ENCODE measurements around the gene SPSB4.
A peak's percentile ranks its signal among the peaks of the same experiment; 100 is the strongest.

Gene SPSB4

DNA sequence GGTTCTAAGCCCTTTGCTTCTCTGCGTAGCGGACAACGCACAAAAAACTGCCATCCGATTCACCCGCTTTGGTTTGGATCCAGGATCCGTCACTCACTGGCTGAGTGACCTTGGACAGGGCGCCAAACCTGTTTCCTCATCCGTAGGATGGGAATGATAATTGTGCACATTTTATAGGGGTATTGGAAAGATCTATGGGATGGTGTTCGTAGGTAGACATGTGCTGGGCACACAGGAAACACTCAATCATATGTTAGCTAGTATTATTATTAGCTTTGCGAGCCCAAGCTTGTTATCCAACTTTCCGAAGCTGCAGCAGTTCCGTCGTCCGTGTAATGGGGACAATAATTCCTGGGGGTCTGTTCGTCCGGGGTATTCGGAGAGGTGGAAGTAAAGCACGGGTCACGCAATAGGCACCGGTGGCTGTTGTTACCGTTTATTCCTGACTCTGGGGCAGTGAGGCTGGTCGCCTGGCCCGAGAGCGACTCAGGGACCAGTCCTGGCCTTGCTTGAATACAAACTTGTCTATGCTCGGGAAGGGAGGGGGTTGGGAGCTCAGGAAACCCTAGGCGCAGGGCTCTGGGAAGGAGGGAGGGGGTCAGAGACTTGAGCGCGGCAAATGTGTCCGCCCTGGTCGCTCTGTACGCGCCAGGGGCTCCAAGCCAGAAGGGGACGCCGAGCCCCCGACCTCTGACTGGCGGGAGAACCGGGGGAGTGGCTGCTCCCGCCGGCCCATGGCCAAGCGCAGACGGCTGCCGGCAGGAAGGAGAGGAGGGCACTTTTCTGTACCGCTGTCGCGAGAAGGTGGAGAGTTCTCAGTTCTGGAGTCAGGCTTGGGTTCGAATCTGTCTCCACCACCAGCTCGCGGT lies 1.3 kb downstream of the SPSB4 start:
- no peak for FAIRE-seq
- peak; percentile 54 for DNase-seq (ENCODE audit: low spot score)

DNA sequence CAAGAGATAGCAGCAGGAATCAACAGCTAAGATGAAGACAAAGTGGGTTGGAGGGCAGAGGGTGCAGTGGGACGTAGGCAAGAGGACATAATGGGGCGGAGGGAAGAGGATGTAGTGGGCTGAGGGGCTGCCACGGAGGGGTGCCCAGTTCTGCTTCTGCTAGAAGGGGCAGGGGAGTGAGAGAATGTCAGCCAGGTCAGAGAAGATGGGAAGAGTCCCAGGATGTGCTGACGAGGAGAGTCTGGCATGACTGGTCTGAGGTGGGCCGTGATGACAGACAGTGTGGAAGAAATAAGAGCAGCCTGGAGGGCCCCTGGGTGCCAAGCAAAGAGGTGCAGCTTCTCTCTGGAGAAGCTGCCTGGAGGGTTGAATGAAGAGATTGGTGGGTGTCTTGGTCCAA lies 4.0 kb downstream of the SPSB4 start:
- FAIRE-seq (no peak), DNase-seq (ENCODE audit: low spot score) (no peak)

DNA sequence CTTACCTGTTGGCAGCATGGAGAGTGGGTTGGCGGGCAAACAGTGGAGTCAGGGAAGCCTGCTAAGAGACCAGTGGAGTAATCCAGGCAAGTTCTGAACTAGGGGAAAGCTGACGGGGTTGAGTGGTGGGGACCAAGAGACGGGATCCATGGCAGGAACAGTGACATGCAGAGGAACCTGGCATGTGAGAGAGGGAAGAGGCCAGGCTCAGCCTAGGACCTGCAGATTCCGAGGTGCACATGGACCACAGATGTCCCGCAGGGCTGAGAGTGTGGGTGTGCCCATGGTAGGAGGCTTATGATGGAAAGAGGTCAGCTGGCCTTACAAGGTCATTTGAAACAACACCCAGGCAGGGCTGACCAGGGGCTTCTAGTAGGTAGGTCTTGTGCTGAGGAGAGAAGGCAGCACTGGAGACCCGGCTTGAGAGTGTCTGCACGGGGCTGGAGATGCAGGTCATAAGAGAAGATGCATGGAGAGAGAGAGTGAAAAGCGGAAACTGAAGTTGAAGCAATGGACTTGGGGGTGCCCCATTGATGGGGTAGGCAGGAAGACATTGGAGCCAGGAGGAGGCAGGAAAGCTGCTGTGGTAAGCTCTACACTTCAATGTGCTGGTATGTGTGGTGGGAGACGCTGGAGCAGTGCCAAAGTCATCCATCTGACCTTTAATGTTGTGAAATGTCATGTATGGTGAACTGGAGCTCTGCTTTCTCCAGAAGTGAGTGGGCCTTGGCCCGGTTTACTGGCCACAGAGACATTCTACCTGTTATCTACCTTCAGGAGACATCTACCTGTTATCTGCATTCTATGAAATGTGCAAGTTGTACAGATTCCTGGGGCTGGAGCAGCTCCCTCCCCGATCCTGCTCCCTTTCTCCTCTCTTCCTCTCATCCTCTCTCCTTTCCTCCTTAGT lies 4.6 kb downstream of the SPSB4 start:
- no peak for FAIRE-seq

GRCh38 chr3:141056751-141057171 lies 5.6 kb downstream of the SPSB4 start:
- FAIRE-seq = no peak

More for the DNA sequence above, 4.6 kb downstream of the SPSB4 start:
- DNase-seq (ENCODE audit: low spot score) = no peak

GRCh38 chr3:141057436-141057835 lies 6.3 kb downstream of the SPSB4 start:
- DNase-seq (ENCODE audit: low spot score) (no peak), FAIRE-seq (no peak)

More at GRCh38 chr3:141056751-141057171, 5.6 kb downstream of the SPSB4 start:
- no peak for DNase-seq (ENCODE audit: low spot score)

DNA sequence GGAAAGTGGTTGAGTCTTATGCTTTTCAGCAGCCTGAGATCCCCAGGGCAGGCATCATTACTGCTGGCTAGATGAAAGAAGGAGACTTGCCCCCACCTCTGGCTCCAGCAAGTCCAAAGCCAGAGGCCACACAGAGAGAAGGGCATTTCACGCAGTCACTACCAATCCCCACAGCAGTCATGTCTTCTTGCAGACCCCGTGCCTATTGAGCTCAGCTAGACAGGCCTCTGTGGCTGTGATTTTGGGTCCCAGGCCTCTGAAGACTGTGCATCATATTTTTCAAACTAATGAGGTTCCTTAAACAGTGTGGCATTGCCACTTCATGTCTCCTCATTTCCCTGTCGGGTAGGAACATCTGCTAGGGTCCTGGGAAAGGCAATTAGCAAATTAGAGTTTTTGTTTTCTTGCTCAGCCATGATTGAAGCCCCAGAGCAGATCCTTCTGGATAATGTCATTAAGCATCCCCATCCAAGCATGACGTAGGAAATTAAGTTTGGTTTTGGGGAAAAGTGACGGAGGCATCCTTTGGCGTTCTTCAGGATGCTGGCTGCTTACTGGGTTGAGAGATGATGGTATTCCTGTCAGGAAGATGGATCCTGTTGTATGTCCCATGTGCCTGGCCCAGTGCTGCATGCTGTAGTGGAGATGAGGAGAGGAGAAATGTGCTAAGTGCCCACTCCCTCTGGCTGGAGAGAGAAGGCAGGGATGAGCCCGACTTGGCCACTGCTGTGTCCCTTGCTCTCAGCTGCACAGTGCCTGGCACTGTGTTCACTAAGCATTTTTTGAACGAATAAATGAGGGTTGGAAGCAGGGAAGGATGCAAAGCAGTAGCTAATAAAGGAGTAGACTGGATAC lies 7.0 kb downstream of the SPSB4 start:
- no peak for FAIRE-seq
- no peak for DNase-seq (ENCODE audit: low spot score)

DNA sequence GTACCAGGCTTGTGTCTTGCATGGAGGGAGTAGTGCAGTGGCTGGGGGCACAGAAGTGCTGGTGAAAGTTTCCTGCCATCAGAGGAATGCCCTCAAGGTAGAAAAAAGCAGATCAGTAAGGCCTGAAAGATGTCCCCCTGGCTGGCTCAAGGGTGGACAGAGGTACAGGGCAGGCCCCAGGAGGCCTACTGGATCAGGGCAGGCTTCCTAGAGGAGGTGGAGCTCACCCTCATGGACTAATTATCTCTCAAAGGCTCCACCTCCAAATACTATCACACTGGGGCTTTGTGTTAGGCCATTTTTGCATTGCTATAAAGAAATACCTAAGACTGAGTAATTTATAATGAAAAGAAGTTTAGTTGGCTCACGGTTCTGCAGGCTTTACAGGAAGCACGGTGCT lies 7.8 kb downstream of the SPSB4 start:
- no peak for DNase-seq (ENCODE audit: low spot score)
- FAIRE-seq = no peak

DNA sequence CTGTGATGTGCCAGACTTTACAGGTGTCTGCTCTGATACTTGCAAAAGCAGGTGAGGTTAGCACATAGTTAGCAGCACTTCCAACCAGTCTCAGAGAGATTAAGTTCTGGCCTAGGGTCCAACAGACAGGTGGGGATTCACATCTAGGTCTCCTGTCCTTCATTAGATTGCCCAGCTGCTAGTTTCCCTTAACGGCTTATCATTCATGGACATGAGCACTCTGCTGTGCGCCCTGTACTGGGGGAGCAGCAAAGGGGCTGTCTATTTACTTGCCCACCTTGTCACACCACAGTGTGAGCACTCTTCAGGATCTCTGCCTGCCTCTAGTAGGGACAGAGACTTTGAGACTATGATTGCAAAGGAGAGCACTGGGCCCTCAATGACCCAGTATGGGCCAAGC lies 8.7 kb downstream of the SPSB4 start:
- FAIRE-seq = no peak
- DNase-seq (ENCODE audit: low spot score) = no peak

GRCh38 chr3:141060327-141060726 lies 9.2 kb downstream of the SPSB4 start:
- no peak for DNase-seq (ENCODE audit: low spot score)
- no peak for FAIRE-seq

GRCh38 chr3:141063831-141064230 lies 12.7 kb downstream of the SPSB4 start:
- FAIRE-seq (no peak), DNase-seq (ENCODE audit: low spot score) (no peak)

GRCh38 chr3:141064255-141064926 lies 13.2 kb downstream of the SPSB4 start:
- FAIRE-seq = no peak
- DNase-seq (ENCODE audit: low spot score) = no peak

DNA sequence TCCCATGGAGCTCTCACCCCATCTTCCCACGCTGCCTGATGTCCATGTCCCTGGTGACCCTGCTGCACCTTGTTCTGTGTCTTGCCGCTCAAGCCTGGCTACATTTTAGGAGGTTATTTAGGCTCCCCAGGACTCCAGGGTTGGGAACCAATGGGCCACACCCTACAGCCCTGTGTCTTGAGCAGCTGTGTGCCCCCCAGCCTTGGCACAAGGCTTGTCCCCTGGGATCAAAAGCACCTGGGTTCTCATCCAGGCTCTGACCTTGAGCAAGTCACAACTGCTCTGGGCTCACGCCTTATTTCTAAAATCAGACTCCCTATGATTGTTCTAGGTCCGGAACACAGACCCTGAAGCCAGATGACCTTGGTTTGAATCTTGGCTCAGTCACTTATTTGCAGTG lies 14.1 kb downstream of the SPSB4 start:
- DNase-seq (ENCODE audit: low spot score) (no peak), FAIRE-seq (no peak)

GRCh38 chr3:141065841-141066805 lies 15.0 kb downstream of the SPSB4 start:
- no peak for DNase-seq (ENCODE audit: low spot score)
- FAIRE-seq = no peak

DNA sequence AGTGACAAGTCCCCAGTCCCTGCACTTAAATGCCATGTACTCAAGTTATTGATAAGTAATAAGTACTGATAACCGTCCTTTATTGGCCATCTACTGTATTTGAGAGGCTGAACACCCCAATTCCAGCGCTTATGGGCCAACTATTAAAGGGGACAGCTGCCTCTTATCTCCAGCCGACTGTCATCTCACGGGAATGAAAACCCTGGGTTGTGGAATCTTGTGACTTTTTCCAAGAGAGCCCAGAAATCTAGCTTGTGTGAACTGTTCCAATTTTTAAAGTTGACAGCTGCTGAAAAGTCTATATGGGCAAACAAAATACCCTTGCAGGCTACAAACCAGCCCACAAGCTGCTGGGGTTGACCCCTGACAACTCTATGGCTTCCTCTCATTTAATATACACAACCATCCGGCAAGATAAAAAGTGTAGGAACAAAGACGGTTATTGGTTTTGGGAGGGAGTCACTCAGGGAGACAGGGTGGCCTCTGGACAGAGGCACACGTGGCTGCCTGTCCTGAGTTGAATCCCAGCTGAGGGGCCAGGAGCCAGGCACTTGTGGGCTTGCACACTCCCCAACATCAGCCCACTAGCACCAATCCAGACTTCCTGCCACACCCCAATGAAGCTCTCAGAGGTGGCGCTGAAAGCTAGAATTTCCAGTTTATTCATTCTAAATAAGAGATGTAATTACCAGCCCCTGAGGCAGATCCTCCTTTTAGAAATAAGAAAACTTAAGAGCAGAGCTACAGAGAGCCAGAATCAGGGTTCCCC lies 16.2 kb downstream of the SPSB4 start:
- no peak for FAIRE-seq
- no peak for DNase-seq (ENCODE audit: low spot score)

DNA sequence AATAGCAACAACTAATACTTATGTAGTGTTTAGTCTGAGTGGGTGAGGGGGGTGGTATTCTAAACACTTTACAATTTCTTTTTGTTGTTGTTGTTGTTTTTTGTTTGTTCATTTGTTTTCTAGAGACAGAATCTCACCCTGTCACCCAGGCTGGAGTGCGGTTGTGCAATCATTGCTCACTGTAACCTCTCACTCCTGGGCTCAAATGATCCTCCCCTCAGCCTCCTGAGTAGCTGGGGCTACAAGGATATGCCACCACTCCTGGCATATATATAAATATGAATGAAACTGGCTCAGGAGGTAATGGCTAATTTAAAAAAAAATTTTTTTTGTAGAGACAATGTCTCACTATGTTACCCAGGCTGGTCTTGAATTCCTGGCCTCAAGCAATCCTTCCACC lies 19.1 kb downstream of the SPSB4 start:
- no peak for DNase-seq (ENCODE audit: low spot score)
- no peak for FAIRE-seq

GRCh38 chr3:141070727-141071357 lies 19.7 kb downstream of the SPSB4 start:
- no peak for FAIRE-seq
- no peak for DNase-seq (ENCODE audit: low spot score)

DNA sequence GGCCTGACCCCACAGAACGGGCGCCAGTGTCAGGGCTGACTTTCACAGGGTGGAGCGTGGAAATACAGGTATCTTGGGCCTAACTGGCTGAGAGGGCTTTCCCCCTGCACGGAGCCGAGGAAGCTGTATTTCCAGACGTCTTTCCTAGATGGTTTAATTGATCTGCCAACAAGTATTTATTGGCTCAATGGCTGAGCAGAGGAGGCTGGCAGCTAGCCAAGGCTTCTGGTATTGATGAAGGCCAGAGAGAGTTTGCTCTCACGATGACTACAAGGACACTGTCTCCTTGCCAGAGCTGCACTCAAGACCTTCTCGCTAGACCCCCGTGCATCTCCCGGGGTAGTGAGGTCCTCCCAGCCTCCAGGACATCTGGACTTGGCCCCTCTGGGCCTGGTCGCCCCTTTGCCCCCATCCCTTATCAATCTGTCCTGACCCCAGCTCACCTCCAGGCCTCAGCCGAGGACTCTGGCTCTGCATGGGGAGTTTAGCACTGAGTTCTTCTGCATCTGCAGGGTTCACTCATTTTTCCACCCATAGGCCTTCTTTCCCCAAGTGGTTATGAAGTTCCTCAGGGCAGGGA lies 20.6 kb downstream of the SPSB4 start:
- no peak for DNase-seq (ENCODE audit: low spot score)
- no peak for FAIRE-seq

DNA sequence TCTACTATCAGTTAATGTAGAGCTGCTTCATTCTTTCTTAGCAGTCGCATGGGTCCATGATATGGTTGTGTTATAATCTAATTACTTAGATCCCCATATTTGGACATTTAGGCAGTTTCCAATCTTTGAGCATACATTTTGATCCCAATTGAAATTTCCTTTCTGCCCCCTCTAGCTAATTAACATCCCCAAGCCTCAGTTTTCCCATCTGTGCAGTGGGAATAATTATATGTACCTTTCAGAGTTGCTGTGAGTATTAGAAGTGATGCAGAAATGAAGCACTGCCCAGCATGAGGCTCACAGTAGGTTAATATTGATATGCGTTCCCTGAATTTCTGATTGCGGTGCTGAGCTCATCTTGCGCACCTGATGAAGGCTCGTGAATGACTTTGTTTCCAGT lies 21.8 kb downstream of the SPSB4 start:
- DNase-seq (ENCODE audit: low spot score) (no peak), FAIRE-seq (no peak)
